Sigmoid colon (tissue), 7 donors: ENCODE results near the gene IL12RB2. TPM values are rescaled to one million over a fixed set of nuclear protein-coding genes. Genes with fewer than 3 reads are reported as not detected.

Experiments
- DNase-seq: peaks from one replicate; pipeline ENCODE4 v3.0.0-alpha.2; 2019
- H3K27ac ChIP-seq, 4 donors: fragments of 200-600 bp; sonication (generic); one replicate each; pipeline ENCODE4 v1.5.1; 2016 to 2019; ENCODE audit warnings: mild to moderate bottlenecking in 1 of 4
- H3K27me3 ChIP-seq, 3 donors: fragments of 200-600 bp; sonication (generic); one replicate each; pipeline ENCODE4 v1.5.1; 2019; ENCODE audit warnings: mild to moderate bottlenecking in 1 of 3
- H3K36me3 ChIP-seq, 4 donors: fragments of 200-600 bp; sonication (generic); one replicate each; pipeline ENCODE4 v1.5.1; 2016 to 2019
- H3K4me1 ChIP-seq, 4 donors: fragments of 200-600 bp; sonication (generic); one replicate each; pipeline ENCODE4 v1.5.1; 2017 to 2019
- H3K4me3 ChIP-seq, 4 donors: fragments of 200-600 bp; sonication (generic); one replicate each; pipeline ENCODE4 v1.5.1; 2017 to 2019; ENCODE audit warnings: mild to moderate bottlenecking in 2 of 4, moderate library complexity in 1 of 4
- H3K9me3 ChIP-seq, 4 donors: fragments of 200-600 bp in 3 of 4; sonication (generic) in 3 of 4; one replicate each; pipeline versions ENCODE4 v1.5.1 to v1.6.1; 2013 to 2019
- EP300 ChIP-seq, 4 donors: sonication (generic); formaldehyde crosslinking; IDR thresholded peaks; one replicate each; pipeline ENCODE4 v1.6.1; 2017; ENCODE audit warnings: antibody characterized with exemption in 4 of 4
- POLR2A ChIP-seq, 2 donors: fragments of 450-650 bp; IDR thresholded peaks; one replicate each; pipeline ENCODE4 v1.6.1; 2016; ENCODE audit warnings: antibody characterized with exemption in 2 of 2, mild to moderate bottlenecking in 2 of 2, moderate library complexity in 2 of 2
- POLR2AphosphoS5 ChIP-seq, 4 donors: sonication (generic); formaldehyde crosslinking; IDR thresholded peaks; one replicate each; pipeline ENCODE4 v1.6.1; 2017; ENCODE audit warnings: antibody characterized with exemption in 4 of 4
- WGBS, 2 donors: extraction: QIAGEN DNeasy Blood & Tissue Kit; methylation state at CpG; one replicate each; pipeline ENCODE4 v1.1.7; 2013; 5-methylcytosine and 5-hydroxymethylcytosine counted together
- intact Hi-C: fragments of 100-400 bp; cut with DNase I; formaldehyde crosslinking; loops from one replicate; pipeline ENCODE4 v1.15.1; 2023
- polyA plus RNA-seq, 3 donors: library from polyadenylated mRNA; stranded (reverse); fragments of 200-250 nt; gene quantifications; one replicate each; pipeline ENCODE4 v1.2.3, GENCODE V29; 2013
- total RNA-seq, 4 donors: library from RNA; depleted of rRNA; stranded (reverse); fragments of >200 nt; gene quantifications; one replicate each; pipeline ENCODE4 v1.1.0, GENCODE V29; 2016
- TF ChIP-seq, protein P1 (sequence below), 4 experiments: fragments of 450-650 bp in 3 of 4; fragments of 200-600 bp in 1 of 4; IDR thresholded peaks; one replicate each; pipeline ENCODE4 v1.5.1; 2016 to 2019; ENCODE audit warnings: antibody characterized with exemption in 4 of 4, mild to moderate bottlenecking in 3 of 4, moderate library complexity in 2 of 4
- donor health status: healthy with polysubstance abuse.
- donor health status: Bipolar disorder and iron deficiency.
- donor health status: healthy.

Gene IL12RB2
- total and polyA plus RNA-seq, 7 donors, result 0.99 to 2.1 (median 1.3) TPM; not detected in 3

DNA sequence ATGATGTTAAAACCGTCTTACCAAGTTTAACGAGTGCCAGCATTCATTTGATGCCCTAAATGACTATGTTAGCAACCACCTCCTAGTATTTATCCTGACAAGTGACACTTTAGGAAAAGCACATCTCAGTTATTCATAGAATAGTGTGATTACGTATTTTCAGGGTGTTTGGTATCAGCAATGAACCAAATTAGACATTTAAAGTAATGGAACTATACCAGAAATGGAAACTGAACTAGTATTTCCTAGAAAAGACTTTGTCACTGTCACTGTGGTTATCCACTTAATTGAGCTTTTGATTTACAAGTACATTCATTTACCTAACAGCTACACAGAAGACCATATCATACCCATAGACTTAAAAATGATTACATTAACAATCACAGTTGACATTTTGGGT lies 3.6 kb upstream of the IL12RB2 start:
- Histone ChIP-seq H3K27me3 (peaks cover 9 to 23% (median 14%) of the 10 kb centered on the region in 3 donors), H3K27ac (no peak overlapping the region), H3K36me3 (no peaks in the 10 kb centered on the region), H3K4me1 (peaks cover 0 to 12% (median 9%) of the 10 kb centered on the region in 4 donors), H3K4me3 (no peak overlapping the region), H3K9me3 (no peaks in the 10 kb centered on the region)
- WGBS, 2 donors, result 76 to 88% methylated on average over 3 of the region's 3 CpGs
- no peak for TF ChIP-seq POLR2AphosphoS5 (IDR thresholded peaks at IDR 0.05)
- no peak for TF ChIP-seq POLR2A (IDR thresholded peaks at IDR 0.05)
- TF ChIP-seq, protein P1, sequence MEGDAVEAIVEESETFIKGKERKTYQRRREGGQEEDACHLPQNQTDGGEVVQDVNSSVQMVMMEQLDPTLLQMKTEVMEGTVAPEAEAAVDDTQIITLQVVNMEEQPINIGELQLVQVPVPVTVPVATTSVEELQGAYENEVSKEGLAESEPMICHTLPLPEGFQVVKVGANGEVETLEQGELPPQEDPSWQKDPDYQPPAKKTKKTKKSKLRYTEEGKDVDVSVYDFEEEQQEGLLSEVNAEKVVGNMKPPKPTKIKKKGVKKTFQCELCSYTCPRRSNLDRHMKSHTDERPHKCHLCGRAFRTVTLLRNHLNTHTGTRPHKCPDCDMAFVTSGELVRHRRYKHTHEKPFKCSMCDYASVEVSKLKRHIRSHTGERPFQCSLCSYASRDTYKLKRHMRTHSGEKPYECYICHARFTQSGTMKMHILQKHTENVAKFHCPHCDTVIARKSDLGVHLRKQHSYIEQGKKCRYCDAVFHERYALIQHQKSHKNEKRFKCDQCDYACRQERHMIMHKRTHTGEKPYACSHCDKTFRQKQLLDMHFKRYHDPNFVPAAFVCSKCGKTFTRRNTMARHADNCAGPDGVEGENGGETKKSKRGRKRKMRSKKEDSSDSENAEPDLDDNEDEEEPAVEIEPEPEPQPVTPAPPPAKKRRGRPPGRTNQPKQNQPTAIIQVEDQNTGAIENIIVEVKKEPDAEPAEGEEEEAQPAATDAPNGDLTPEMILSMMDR (IDR thresholded peaks at IDR 0.05), result no peak
- TF ChIP-seq EP300 (IDR thresholded peaks at IDR 0.05), result no peak
- intact Hi-C loops, result no loop called here
- DNase-seq, result no peak

DNA sequence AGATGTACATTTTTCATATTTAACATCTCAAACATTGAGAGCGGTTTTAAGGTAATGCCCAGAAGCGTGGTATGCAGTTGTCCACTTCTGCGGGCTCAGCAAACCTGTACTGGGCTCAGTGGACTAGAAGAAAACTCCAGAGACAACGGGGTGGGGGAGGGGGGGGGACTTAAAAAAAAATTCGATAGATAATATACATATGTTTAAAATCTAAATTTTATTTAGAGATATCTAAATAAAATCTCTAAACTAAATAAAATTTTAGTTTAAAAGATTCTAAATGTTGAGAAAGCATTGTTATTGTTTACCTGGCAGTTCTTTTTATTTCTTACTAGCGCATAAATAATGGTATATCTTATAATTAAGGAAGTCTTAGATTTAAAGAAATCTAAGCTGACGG lies 1.1 kb upstream of the IL12RB2 start:
- TF ChIP-seq POLR2AphosphoS5 (IDR thresholded peaks at IDR 0.05) (no peak), EP300 (IDR thresholded peaks at IDR 0.05) (no peak), POLR2A (IDR thresholded peaks at IDR 0.05) (no peak)
- TF ChIP-seq, protein P1 (IDR thresholded peaks at IDR 0.05), result no peak
- Histone ChIP-seq H3K27ac (no peak overlapping the region), H3K9me3 (no peaks in the 10 kb centered on the region), H3K4me1 (peaks cover 0 to 12% (median 9%) of the 10 kb centered on the region in 4 donors), H3K36me3 (no peaks in the 10 kb centered on the region), H3K4me3 (no peak overlapping the region), H3K27me3 (peaks cover 9 to 23% (median 14%) of the 10 kb centered on the region in 3 donors)
- DNase-seq, result no peak
- intact Hi-C loops, result no loop called here
- 90 to 92% methylated on average over 7 of the region's 7 CpGs for WGBS, 2 donors

DNA sequence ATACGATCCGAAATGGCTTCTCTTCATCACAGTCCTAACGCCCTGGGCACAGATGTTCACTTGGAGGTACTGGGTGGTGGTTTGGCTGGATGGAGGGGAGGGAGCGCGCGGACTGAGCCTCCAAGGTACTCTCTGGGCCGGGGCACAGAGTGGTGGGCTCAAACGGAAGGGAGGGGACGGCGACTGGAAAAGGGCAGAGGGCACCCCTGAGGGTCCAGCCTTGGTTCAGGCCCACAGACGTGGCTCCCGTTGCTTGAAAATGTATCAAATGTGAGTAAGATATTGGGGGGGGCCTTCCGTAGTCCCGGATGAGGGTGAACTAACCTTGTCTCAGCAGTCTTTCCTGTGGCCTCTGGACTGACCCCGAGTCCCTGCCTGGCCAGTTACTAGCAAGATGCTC lies 463 bp downstream of the IL12RB2 start:
- 30 to 58% methylated on average over 15 of the region's 15 CpGs for WGBS, 2 donors
- TF ChIP-seq, protein P1 (IDR thresholded peaks at IDR 0.05), result no peak
- TF ChIP-seq POLR2AphosphoS5 (IDR thresholded peaks at IDR 0.05), result no peak
- TF ChIP-seq POLR2A (IDR thresholded peaks at IDR 0.05), result no peak
- TF ChIP-seq EP300 (IDR thresholded peaks at IDR 0.05), result no peak
- H3K27me3 ChIP-seq, result peaks cover 9 to 23% (median 14%) of the 10 kb centered on the region in 3 donors
- no peaks in the 10 kb centered on the region for H3K9me3 ChIP-seq
- peak overlapping the region in 3 of 4 donors; percentile 34 to 47 (median 46) for H3K4me3 ChIP-seq
- DNase-seq, result no peak
- intact Hi-C loops, result no loop called here
- peaks cover 0 to 12% (median 9%) of the 10 kb centered on the region in 4 donors for H3K4me1 ChIP-seq
- H3K36me3 ChIP-seq, result no peaks in the 10 kb centered on the region
- H3K27ac ChIP-seq, result no peak overlapping the region

DNA sequence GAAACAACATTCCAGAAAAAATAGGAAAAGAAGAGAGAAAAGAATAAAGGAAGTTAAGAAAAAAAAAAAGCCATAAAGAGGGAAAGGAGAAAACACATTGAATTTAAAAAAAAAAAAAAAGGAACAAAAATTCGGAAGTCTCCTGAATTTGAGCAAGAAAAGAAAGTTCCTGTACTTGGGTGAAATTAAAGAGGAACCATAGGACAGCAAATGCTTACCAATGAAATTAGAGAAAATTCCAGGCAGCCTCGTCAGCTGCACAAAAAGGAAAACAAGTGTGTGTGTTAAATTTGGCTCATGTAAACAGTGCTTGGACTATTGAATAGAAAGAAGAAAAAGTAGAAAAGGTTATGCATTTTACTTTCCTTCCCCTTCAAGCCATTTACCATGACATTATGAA lies 4.9 kb downstream of the IL12RB2 start:
- WGBS, 2 donors, result 57 to 78% methylated on average over 2 of the region's 2 CpGs
- H3K36me3 ChIP-seq, result no peaks in the 10 kb centered on the region
- H3K27ac ChIP-seq, result no peak overlapping the region
- TF ChIP-seq POLR2AphosphoS5 (IDR thresholded peaks at IDR 0.05) (no peak), EP300 (IDR thresholded peaks at IDR 0.05) (no peak), POLR2A (IDR thresholded peaks at IDR 0.05) (no peak)
- TF ChIP-seq, protein P1 (IDR thresholded peaks at IDR 0.05), result no peak
- H3K4me1 ChIP-seq, result peaks cover 0 to 7% (median 4%) of the 10 kb centered on the region in 4 donors
- intact Hi-C loops, result no loop called here
- H3K27me3 ChIP-seq, result peaks cover 6 to 10% (median 8%) of the 10 kb centered on the region in 3 donors
- DNase-seq, result no peak
- no peak overlapping the region for H3K4me3 ChIP-seq
- H3K9me3 ChIP-seq, result no peaks in the 10 kb centered on the region
